ENCODE measurements around the gene ATOH1. TPM values are rescaled to one million over a fixed set of nuclear protein-coding genes. Genes with fewer than 3 reads are reported as not detected.

The ATOH1 gene, protein sequence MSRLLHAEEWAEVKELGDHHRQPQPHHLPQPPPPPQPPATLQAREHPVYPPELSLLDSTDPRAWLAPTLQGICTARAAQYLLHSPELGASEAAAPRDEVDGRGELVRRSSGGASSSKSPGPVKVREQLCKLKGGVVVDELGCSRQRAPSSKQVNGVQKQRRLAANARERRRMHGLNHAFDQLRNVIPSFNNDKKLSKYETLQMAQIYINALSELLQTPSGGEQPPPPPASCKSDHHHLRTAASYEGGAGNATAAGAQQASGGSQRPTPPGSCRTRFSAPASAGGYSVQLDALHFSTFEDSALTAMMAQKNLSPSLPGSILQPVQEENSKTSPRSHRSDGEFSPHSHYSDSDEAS
- not detected in 2 replicates for total RNA-seq (2013; cell fraction: nucleolus; rRNA removed)
- total RNA-seq (2014; rRNA removed), result not detected in 2 replicates
- not detected in 2 replicates for total RNA-seq (2014; rRNA removed; fragmentation: Illumina TruSeq; extraction: Trizol)
- total RNA-seq (2021), result not detected in 2 replicates
- polyA plus RNA-seq (2011; ENCODE audit: low read depth), result not detected
- not detected in 2 replicates for polyA plus RNA-seq (2011; rRNA removed)
- not detected in 2 replicates for polyA plus RNA-seq (2011; cell fraction: cytosol; rRNA removed)
- not detected in 2 replicates for polyA plus RNA-seq (2011; cell fraction: nucleus; rRNA removed)
- polyA plus RNA-seq (2012), result not detected in 2 replicates
- polyA plus RNA-seq (2014; fragmentation: Illumina TruSeq; extraction: Trizol), result not detected in 2 replicates
- polyA plus RNA-seq (2014; fragmentation: Nextera tagmentation; extraction: Ambion mirVana), result not detected
- polyA plus RNA-seq (2014; rRNA removed), result not detected in 2 replicates
- not detected for polyA plus RNA-seq (2016; fragmentation: Nextera tagmentation; extraction: Ambion mirVana)
- not detected in 2 replicates for polyA minus RNA-seq (2011; rRNA and poly(A)+ RNA removed)
- not detected in 2 replicates for polyA minus RNA-seq (2011; cell fraction: cytosol; rRNA and poly(A)+ RNA removed)
- polyA minus RNA-seq (2011; cell fraction: nucleus; rRNA and poly(A)+ RNA removed), result not detected in 2 replicates
- not detected for Bru-seq, nascent RNA
- BruChase-seq, experiment 1, labeled RNA remaining after a 6-hour chase, result not detected
- not detected for BruChase-seq, experiment 2, labeled RNA remaining after a 2-hour chase
- long read RNA-seq, experiment 1, result 0 reads
- long read RNA-seq, experiment 2, result 0 reads

GRCh38 chr4:93828332-93828994, at the start of gene ATOH1:
TSS of gene ATOH1 (plus strand) at chr4:93828753. CDS start at chr4:93828927, 174 bp downstream.
- in situ Hi-C loops (cut with MboI) (no loop called here), intact Hi-C loops (cut with micrococcal nuclease; ENCODE audit: unreplicated experiment) (no loop called here)
- no peak for TF ChIP-seq CHD2 (IDR thresholded peaks at IDR 0.05; ENCODE audit: borderline replicate concordance, low read depth, low read length)
- no peak for TF ChIP-seq ZBTB40 (IDR thresholded peaks at IDR 0.05; ENCODE audit: borderline replicate concordance)
- TF ChIP-seq BACH1 (IDR thresholded peaks at IDR 0.05; ENCODE audit: borderline replicate concordance), result no peak
- no peak for TF ChIP-seq NFYB (IDR thresholded peaks at IDR 0.05; ENCODE audit: insufficient read depth, low read depth, low read length)
- no peak for TF ChIP-seq DPF2 (IDR thresholded peaks at IDR 0.05)
- no peak for TF ChIP-seq BMI1 (IDR thresholded peaks at IDR 0.05; ENCODE audit: borderline replicate concordance)
- WGBS (ENCODE audit: insufficient coverage, insufficient replicate concordance, low lambda C conversion rate, missing lambda C conversion rate), result 14% methylated on average over 46 of the region's 46 CpGs
- ChIA-PET CTCF (no interaction called here), SMC1A (ENCODE audit: uncharacterized antibody, unreplicated experiment) (no interaction called here), POLR2A (no interaction called here), RAD21 (ENCODE audit: unreplicated experiment) (no interaction called here)
- Histone ChIP-seq H3K4me1 (ENCODE audit: control insufficient read depth, insufficient read depth, low read length) (no peaks in the 10 kb centered on the region), H3K79me2 (ENCODE audit: control insufficient read depth, insufficient read depth, low read length) (no peaks in the 10 kb centered on the region), H2AFZ (ENCODE audit: control insufficient read depth, low read depth, low read length) (no peak within 1 kb of the TSS), H3K4me2 (ENCODE audit: control insufficient read depth, insufficient read depth) (no peak within 1 kb of the TSS), H3K27me3 (replicated peaks in 1 of 2; ENCODE audit: control insufficient read depth in 2 of 2, insufficient read depth in 2 of 2, low read length in 1 of 2) (peaks cover 5 to 12% of the 10 kb centered on the region in 2 experiments), H3K9ac (ENCODE audit: control insufficient read depth, insufficient read depth, low read length) (no peak within 1 kb of the TSS), H3K4me3 (no peak within 1 kb of the TSS), H3K9me3 (replicated peaks; ENCODE audit: control insufficient read depth, insufficient read depth, low read length) (no peaks in the 10 kb centered on the region; the same call in 2 of the 3 replicates), H4K20me1 (ENCODE audit: control insufficient read depth, insufficient read depth) (no peaks in the 10 kb centered on the region), H3K27ac (ENCODE audit: control insufficient read depth, insufficient read depth) (no peak within 1 kb of the TSS), H3K36me3 (ENCODE audit: control insufficient read depth in 2 of 2, insufficient read depth in 2 of 2, low read length in 1 of 2) (no peaks in the 10 kb centered on the region)
- ATAC-seq (no peak), FAIRE-seq (no peak), DNase-seq (ENCODE audit: low read depth, low spot score) (no peak)
- no TSS peak for BruUV-seq (replicated peaks)

Measured in GM12878 (cell line).